Astrocyte (in vitro differentiated cells and primary cell): ENCODE data around the gene HMGB4. TPM values are rescaled to one million over a fixed set of nuclear protein-coding genes. Genes with fewer than 3 reads are reported as not detected.

Experiments used
- DNase-seq: peaks from one replicate; pipeline ENCODE4 v3.0.0-alpha.2; 2010; ENCODE audit warnings: low read depth
- FAIRE-seq: peaks from 2 replicates; lab custom pipeline; 2011; peaks lifted over from hg19 to GRCh38; lab: Jason Lieb, UNC
- H2AFZ ChIP-seq: 2 replicates; pipeline ENCODE4 v1.6.0; 2012; ENCODE audit warnings: low read depth, low read length, inconsistent platforms
- H3K27ac ChIP-seq: 2 replicates; pipeline ENCODE4 v1.5.1; 2011; ENCODE audit warnings: low read depth, low read length, inconsistent platforms
- H3K27me3 ChIP-seq: 2 replicates; pipeline ENCODE4 v1.6.0; 2011; ENCODE audit warnings: low read length, inconsistent platforms; ENCODE audit not compliant: insufficient read depth
- H3K36me3 ChIP-seq: 2 replicates; pipeline ENCODE4 v1.5.1; 2011; ENCODE audit warnings: low read length, inconsistent platforms; ENCODE audit not compliant: insufficient read depth
- H3K4me1 ChIP-seq: 2 replicates; pipeline ENCODE4 v1.5.1; 2011; ENCODE audit warnings: low read length, inconsistent platforms; ENCODE audit not compliant: insufficient read depth
- H3K4me2 ChIP-seq: 2 replicates; pipeline ENCODE4 v1.6.0; 2012; ENCODE audit warnings: low read length, inconsistent platforms
- H3K4me3 ChIP-seq: 2 replicates; pipeline ENCODE4 v1.5.1; 2011; ENCODE audit warnings: low read depth, mild to moderate bottlenecking, low read length, inconsistent platforms; ENCODE audit not compliant: insufficient read depth
- H3K79me2 ChIP-seq: 2 replicates; pipeline ENCODE4 v1.6.0; 2012; ENCODE audit warnings: mild to moderate bottlenecking, low read length, inconsistent platforms; ENCODE audit not compliant: insufficient read depth
- H3K9ac ChIP-seq: 2 replicates; pipeline ENCODE4 v1.6.0; 2012; ENCODE audit warnings: mild to moderate bottlenecking, low read length, inconsistent platforms
- H3K9me3 ChIP-seq: 2 replicates; pipeline ENCODE4 v1.5.1; 2012; ENCODE audit warnings: low read depth, mild to moderate bottlenecking, low read length, inconsistent platforms; ENCODE audit not compliant: insufficient read depth
- H4K20me1 ChIP-seq: 2 replicates; pipeline ENCODE4 v1.6.0; 2012; ENCODE audit warnings: low read length, inconsistent platforms; ENCODE audit not compliant: insufficient read depth
- H3K27ac Mint-ChIP-seq: one replicate; pipeline ENCODE4 v1.8.0; 2021; ENCODE audit warnings: mild to moderate bottlenecking, mixed read lengths; ENCODE audit not compliant: unreplicated experiment
- H3K27me3 Mint-ChIP-seq: one replicate; pipeline ENCODE4 v1.8.0; 2021; ENCODE audit warnings: low read depth, mixed read lengths; ENCODE audit not compliant: unreplicated experiment
- H3K36me3 Mint-ChIP-seq: one replicate; pipeline ENCODE4 v1.8.0; 2021; ENCODE audit warnings: low read depth, mixed read lengths; ENCODE audit not compliant: unreplicated experiment
- H3K4me1 Mint-ChIP-seq: one replicate; pipeline ENCODE4 v1.8.0; 2021; ENCODE audit warnings: low read depth, mixed read lengths; ENCODE audit not compliant: unreplicated experiment
- H3K4me3 Mint-ChIP-seq: one replicate; pipeline ENCODE4 v1.8.0; 2021; ENCODE audit warnings: mild to moderate bottlenecking, moderate library complexity, mixed read lengths; ENCODE audit not compliant: unreplicated experiment
- H3K9me3 Mint-ChIP-seq: one replicate; pipeline ENCODE4 v1.8.0; 2021; ENCODE audit warnings: mild to moderate bottlenecking, mixed read lengths; ENCODE audit not compliant: unreplicated experiment
- EZH2 ChIP-seq: IDR thresholded peaks from 2 replicates; pipeline ENCODE4 v1.6.1; 2012; ENCODE audit warnings: mild to moderate bottlenecking, low read length, inconsistent platforms; ENCODE audit not compliant: insufficient read depth
- total RNA-seq: library from RNA; stranded (reverse); gene quantifications from 2 replicates; pipeline ENCODE4 v1.2.1, GENCODE V29; 2021
- TF ChIP-seq, protein P1 (sequence below): IDR thresholded peaks from 2 replicates; pipeline ENCODE4 v1.5.1; 2011; ENCODE audit warnings: low read depth, mild to moderate bottlenecking, inconsistent platforms, low read length, moderate library complexity; ENCODE audit not compliant: insufficient read depth

Gene HMGB4
- total RNA-seq, 1 donor from 2014 or later = not detected

DNA sequence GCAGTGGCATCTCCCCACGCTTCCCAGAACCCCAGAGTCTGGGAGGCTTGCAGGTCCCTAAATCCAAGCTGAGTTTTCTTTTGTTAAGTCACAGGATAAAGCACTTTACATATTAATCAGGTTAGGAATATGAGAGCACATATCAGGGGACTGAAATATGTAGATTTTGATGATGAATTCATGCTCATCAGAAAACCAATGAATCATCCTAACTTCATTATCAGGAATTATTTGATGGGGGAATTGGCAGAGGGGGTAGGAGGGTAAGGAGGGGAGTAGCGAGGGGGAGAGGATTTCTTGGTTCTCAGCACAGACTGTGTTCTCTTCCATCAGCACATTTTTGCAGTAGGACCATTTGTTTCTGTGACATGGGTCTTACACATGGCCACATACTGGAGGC, 32.1 kb downstream of the HMGB4 start:
- no peak for FAIRE-seq
- H2AFZ ChIP-seq = no peak overlapping the region

DNA sequence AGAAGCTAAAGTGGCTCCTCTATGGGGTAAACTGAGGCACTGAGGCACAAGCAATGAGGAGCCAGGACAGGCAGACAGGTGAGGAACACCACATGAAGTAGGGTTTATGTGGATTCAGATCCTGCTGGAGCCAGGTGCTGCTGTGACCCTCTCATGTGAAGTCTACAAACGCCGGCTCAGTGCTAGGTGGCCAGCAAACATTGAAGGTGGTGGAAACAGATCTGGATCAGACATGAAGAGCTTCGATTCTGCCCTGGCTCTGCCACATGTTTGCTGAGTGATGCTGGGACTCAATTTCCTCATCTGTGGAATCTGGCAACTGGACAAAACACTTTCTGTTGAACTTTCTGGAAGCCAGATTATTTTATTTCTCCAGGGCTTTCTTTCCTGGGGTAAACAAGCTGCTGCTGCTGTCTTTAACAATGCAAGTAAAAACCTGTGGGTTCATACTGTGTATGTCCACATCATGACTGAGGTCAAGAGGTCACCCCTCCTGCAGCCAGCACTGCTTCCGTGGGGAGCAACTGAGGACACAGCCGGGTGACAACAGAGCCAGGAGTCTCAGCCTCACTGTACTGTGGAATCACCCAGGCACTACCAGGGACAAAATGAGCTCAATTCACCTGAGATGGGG, 33.3 kb downstream of the HMGB4 start:
- H3K27ac ChIP-seq = no peak overlapping the region

More for the DNA sequence above, 32.1 kb downstream of the HMGB4 start:
- no peak overlapping the region for H3K27ac ChIP-seq
- Mint-ChIP-seq H3K4me1 (peaks cover 21% of the 10 kb centered on the region), H3K27ac (no peak overlapping the region), H3K4me3 (no peak overlapping the region), H3K36me3 (peaks cover 6% of the 10 kb centered on the region), H3K27me3 (peaks cover 4% of the 10 kb centered on the region), H3K9me3 (no peaks in the 10 kb centered on the region)
- TF ChIP-seq, protein P1, sequence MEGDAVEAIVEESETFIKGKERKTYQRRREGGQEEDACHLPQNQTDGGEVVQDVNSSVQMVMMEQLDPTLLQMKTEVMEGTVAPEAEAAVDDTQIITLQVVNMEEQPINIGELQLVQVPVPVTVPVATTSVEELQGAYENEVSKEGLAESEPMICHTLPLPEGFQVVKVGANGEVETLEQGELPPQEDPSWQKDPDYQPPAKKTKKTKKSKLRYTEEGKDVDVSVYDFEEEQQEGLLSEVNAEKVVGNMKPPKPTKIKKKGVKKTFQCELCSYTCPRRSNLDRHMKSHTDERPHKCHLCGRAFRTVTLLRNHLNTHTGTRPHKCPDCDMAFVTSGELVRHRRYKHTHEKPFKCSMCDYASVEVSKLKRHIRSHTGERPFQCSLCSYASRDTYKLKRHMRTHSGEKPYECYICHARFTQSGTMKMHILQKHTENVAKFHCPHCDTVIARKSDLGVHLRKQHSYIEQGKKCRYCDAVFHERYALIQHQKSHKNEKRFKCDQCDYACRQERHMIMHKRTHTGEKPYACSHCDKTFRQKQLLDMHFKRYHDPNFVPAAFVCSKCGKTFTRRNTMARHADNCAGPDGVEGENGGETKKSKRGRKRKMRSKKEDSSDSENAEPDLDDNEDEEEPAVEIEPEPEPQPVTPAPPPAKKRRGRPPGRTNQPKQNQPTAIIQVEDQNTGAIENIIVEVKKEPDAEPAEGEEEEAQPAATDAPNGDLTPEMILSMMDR = no peak
- no peak for TF ChIP-seq EZH2
- H3K4me3 ChIP-seq = no peak overlapping the region
- peaks cover 11% of the 10 kb centered on the region for H3K4me1 ChIP-seq
- H3K79me2 ChIP-seq = no peaks in the 10 kb centered on the region
- H4K20me1 ChIP-seq = peaks cover 9% of the 10 kb centered on the region
- no peak for DNase-seq
- H3K9ac ChIP-seq = no peak overlapping the region
- H3K4me2 ChIP-seq = no peak overlapping the region
- H3K36me3 ChIP-seq = no peaks in the 10 kb centered on the region
- H3K9me3 ChIP-seq = no peaks in the 10 kb centered on the region
- no peaks in the 10 kb centered on the region for H3K27me3 ChIP-seq

More for the DNA sequence above, 33.3 kb downstream of the HMGB4 start:
- TF ChIP-seq, protein P1 = no peak
- TF ChIP-seq EZH2 = no peak
- DNase-seq (no peak), FAIRE-seq (no peak)
- Histone ChIP-seq H4K20me1 (peaks cover 9% of the 10 kb centered on the region), H2AFZ (no peak overlapping the region), H3K36me3 (no peaks in the 10 kb centered on the region), H3K27me3 (no peaks in the 10 kb centered on the region), H3K4me3 (no peak overlapping the region), H3K4me1 (peaks cover 11% of the 10 kb centered on the region), H3K9me3 (no peaks in the 10 kb centered on the region), H3K79me2 (no peaks in the 10 kb centered on the region), H3K9ac (no peak overlapping the region), H3K4me2 (no peak overlapping the region)
- no peaks in the 10 kb centered on the region for H3K9me3 Mint-ChIP-seq
- H3K27me3 Mint-ChIP-seq = peaks cover 4% of the 10 kb centered on the region
- peaks cover 22% of the 10 kb centered on the region for H3K4me1 Mint-ChIP-seq
- no peak overlapping the region for H3K27ac Mint-ChIP-seq
- H3K36me3 Mint-ChIP-seq = peaks cover 6% of the 10 kb centered on the region
- no peak overlapping the region for H3K4me3 Mint-ChIP-seq
